Central memory CD8-positive, alpha-beta T cell (primary cell): ENCODE data around the gene RLIM.
A peak's percentile ranks its signal among the peaks of the same experiment; 100 is the strongest.
"Not testable (repeated sequence)": the region's sequence is repeated elsewhere in the genome, so short reads cannot be mapped to it uniquely, and the experiment has no call there.

Experiments
- ATAC-seq: fragments of 150-1000 bp; cut with Tn5 transposase; replicated peaks from 2 replicates; pipeline ENCODE4 v1.10.0; 2022; ENCODE audit warnings: mild to moderate bottlenecking, moderate FRiP score, moderate number of reproducible peaks; ENCODE audit not compliant: poor library complexity, severe bottlenecking; ENCODE audit errors: extremely low read depth
- DNase-seq, 2 donors: peaks; one replicate each; pipeline ENCODE4 v3.0.0; 2021; ENCODE audit warnings: low spot score in 2 of 2
- H3K27ac Mint-ChIP-seq: one replicate; pipeline ENCODE4 v1.8.0; 2022; ENCODE audit warnings: low read depth, mild to moderate bottlenecking, moderate library complexity, mixed read lengths
- H3K27me3 Mint-ChIP-seq: one replicate; pipeline ENCODE4 v1.8.0; 2022; ENCODE audit warnings: mixed read lengths
- H3K36me3 Mint-ChIP-seq: one replicate; pipeline ENCODE4 v1.8.0; 2022; ENCODE audit warnings: mild to moderate bottlenecking, moderate library complexity, mixed read lengths; ENCODE audit not compliant: insufficient read depth
- H3K4me1 Mint-ChIP-seq: one replicate; pipeline ENCODE4 v1.8.0; 2022; ENCODE audit warnings: mixed read lengths
- H3K4me3 Mint-ChIP-seq: one replicate; pipeline ENCODE4 v1.8.0; 2022; ENCODE audit warnings: mild to moderate bottlenecking, moderate library complexity, mixed read lengths
- H3K9me3 Mint-ChIP-seq: one replicate; pipeline ENCODE4 v1.8.0; 2022; ENCODE audit warnings: mixed read lengths

RLIM gene

GRCh38 chrX:74614093-74614909 is at the start of gene RLIM:
Gene RLIM, minus strand, starts transcription at chrX:74614624. Its CDS starts 18,647 bp downstream, at chrX:74595977.
- Mint-ChIP-seq H3K4me3 (peak within 1 kb of the TSS; percentile 99), H3K27me3 (peaks cover under 1% of the 10 kb centered on the region), H3K27ac (peak within 1 kb of the TSS; percentile 100), H3K36me3 (peaks cover 24% of the 10 kb centered on the region), H3K9me3 (no peaks in the 10 kb centered on the region), H3K4me1 (peaks cover 6% of the 10 kb centered on the region)
- ATAC-seq (peak; percentile 90), DNase-seq (peak; percentile 71 to 92)

- Mint-ChIP-seq H3K27ac (no peak overlapping the region), H3K27me3 (peaks cover 10% of the 10 kb centered on the region), H3K4me3 (no peak overlapping the region), H3K9me3 (no peaks in the 10 kb centered on the region), H3K4me1 (no peaks in the 10 kb centered on the region), H3K36me3 (no peaks in the 10 kb centered on the region)
- DNase-seq (no peak), ATAC-seq (no peak)
Measured at GRCh38 chrX:74656079-74656745, 41.8 kb upstream of the RLIM start.

GRCh38 chrX:74654953-74655352 is 40.5 kb upstream of the RLIM start:
- H3K27ac Mint-ChIP-seq, H3K27me3 Mint-ChIP-seq, H3K4me1 Mint-ChIP-seq, H3K36me3 Mint-ChIP-seq, H3K4me3 Mint-ChIP-seq, ATAC-seq, H3K9me3 Mint-ChIP-seq, DNase-seq: not testable (repeated sequence)

- ATAC-seq: no peak
- Mint-ChIP-seq H3K27ac (no peak overlapping the region), H3K4me1 (no peaks in the 10 kb centered on the region), H3K4me3 (no peak overlapping the region), H3K9me3 (no peaks in the 10 kb centered on the region), H3K27me3 (peaks cover 43% of the 10 kb centered on the region), H3K36me3 (no peaks in the 10 kb centered on the region)
- DNase-seq: no peak
Measured at GRCh38 chrX:74636749-74637314, 22.4 kb upstream of the RLIM start.

GRCh38 chrX:74613370-74614092 is 893 bp downstream of the RLIM start:
- Mint-ChIP-seq H3K4me1 (peaks cover 6% of the 10 kb centered on the region), H3K36me3 (peaks cover 26% of the 10 kb centered on the region), H3K27ac (peak overlapping the region; percentile 100), H3K4me3 (peak overlapping the region; percentile 99), H3K9me3 (no peaks in the 10 kb centered on the region), H3K27me3 (no peaks in the 10 kb centered on the region)
- no peak for DNase-seq
- no peak for ATAC-seq

- H3K4me1 Mint-ChIP-seq: peaks cover 32% of the 10 kb centered on the region
- no peak for DNase-seq
- no peaks in the 10 kb centered on the region for H3K9me3 Mint-ChIP-seq
- peaks cover 28% of the 10 kb centered on the region for H3K36me3 Mint-ChIP-seq
- no peak for ATAC-seq
- H3K27me3 Mint-ChIP-seq: no peaks in the 10 kb centered on the region
- no peak overlapping the region for H3K27ac Mint-ChIP-seq
- no peak overlapping the region for H3K4me3 Mint-ChIP-seq
Measured at GRCh38 chrX:74606799-74607198, 7.6 kb downstream of the RLIM start.

GRCh38 chrX:74606342-74606741 is 8.1 kb downstream of the RLIM start:
- H3K9me3 Mint-ChIP-seq: no peaks in the 10 kb centered on the region
- no peak overlapping the region for H3K27ac Mint-ChIP-seq
- H3K4me1 Mint-ChIP-seq: peaks cover 33% of the 10 kb centered on the region
- H3K36me3 Mint-ChIP-seq: peaks cover 30% of the 10 kb centered on the region
- ATAC-seq (no peak), DNase-seq (no peak)
- no peak overlapping the region for H3K4me3 Mint-ChIP-seq
- H3K27me3 Mint-ChIP-seq: no peaks in the 10 kb centered on the region

- Mint-ChIP-seq H3K9me3 (no peaks in the 10 kb centered on the region), H3K36me3 (peaks cover 27% of the 10 kb centered on the region), H3K4me3 (no peak overlapping the region), H3K4me1 (peaks cover 47% of the 10 kb centered on the region), H3K27me3 (no peaks in the 10 kb centered on the region), H3K27ac (peak overlapping the region; percentile 22)
- ATAC-seq (no peak), DNase-seq (no peak)
Measured at GRCh38 chrX:74603040-74603439, 11.4 kb downstream of the RLIM start.

GRCh38 chrX:74602142-74602541 is 12.3 kb downstream of the RLIM start:
- Mint-ChIP-seq H3K27me3 (no peaks in the 10 kb centered on the region), H3K4me3 (no peak overlapping the region), H3K4me1 (peaks cover 47% of the 10 kb centered on the region), H3K27ac (no peak overlapping the region), H3K36me3 (peaks cover 22% of the 10 kb centered on the region), H3K9me3 (no peaks in the 10 kb centered on the region)
- DNase-seq: no peak
- ATAC-seq: no peak

- DNase-seq (no peak), ATAC-seq (no peak)
- H3K9me3 Mint-ChIP-seq: no peaks in the 10 kb centered on the region
- peaks cover 13% of the 10 kb centered on the region for H3K4me1 Mint-ChIP-seq
- H3K4me3 Mint-ChIP-seq: no peak overlapping the region
- H3K27ac Mint-ChIP-seq: no peak overlapping the region
- peaks cover 31% of the 10 kb centered on the region for H3K36me3 Mint-ChIP-seq
- H3K27me3 Mint-ChIP-seq: no peaks in the 10 kb centered on the region
Measured at GRCh38 chrX:74593593-74593992, 20.8 kb downstream of the RLIM start.

- Mint-ChIP-seq H3K27me3 (no peaks in the 10 kb centered on the region), H3K36me3 (peaks cover 11% of the 10 kb centered on the region), H3K27ac (no peak overlapping the region), H3K4me3 (no peak overlapping the region), H3K4me1 (peaks cover 5% of the 10 kb centered on the region), H3K9me3 (no peaks in the 10 kb centered on the region)
- ATAC-seq (no peak), DNase-seq (no peak)
Measured at GRCh38 chrX:74585766-74586165, 28.7 kb downstream of the RLIM start.

GRCh38 chrX:74579597-74580198 is 34.7 kb downstream of the RLIM start:
- H3K4me1 Mint-ChIP-seq: no peaks in the 10 kb centered on the region
- H3K9me3 Mint-ChIP-seq: no peaks in the 10 kb centered on the region
- no peak overlapping the region for H3K4me3 Mint-ChIP-seq
- H3K27ac Mint-ChIP-seq: no peak overlapping the region
- no peak for ATAC-seq
- H3K27me3 Mint-ChIP-seq: no peaks in the 10 kb centered on the region
- peaks cover 1% of the 10 kb centered on the region for H3K36me3 Mint-ChIP-seq
- no peak for DNase-seq
